ENCODE data around the gene OPRPN.

DNA sequence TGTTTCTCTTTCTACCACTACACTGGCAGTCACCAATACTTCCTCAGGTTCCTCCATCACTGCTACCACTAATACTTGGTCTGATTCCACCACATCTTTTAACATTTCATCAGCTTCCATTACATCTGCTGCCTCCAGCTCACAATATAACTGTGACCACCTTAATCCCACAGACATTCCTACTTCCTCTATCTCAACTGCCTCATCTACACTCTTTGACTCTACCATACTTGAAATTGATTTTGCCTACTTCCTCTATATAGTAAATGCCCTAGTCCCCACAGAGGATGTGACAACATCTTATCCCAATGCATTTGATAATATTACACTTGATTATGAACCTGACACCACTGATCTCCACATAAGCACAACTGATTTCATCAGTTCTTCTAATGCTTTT lies 29.0 kb downstream of the OPRPN start:
- TF ChIP-seq RAD21 (IDR thresholded peaks at IDR 0.05 in 1 of 2, conservative IDR thresholded peaks at IDR 0.05 in 1 of 2; ENCODE audit: low read depth in 2 of 2, low read length in 2 of 2) (no peak), TBP (IDR thresholded peaks at IDR 0.05; ENCODE audit: low read depth, low read length) (no peak), CHD2 (IDR thresholded peaks at IDR 0.05; ENCODE audit: low read length) (no peak), EZH2 (IDR thresholded peaks at IDR 0.05; ENCODE audit: low read depth, low read length, severe bottlenecking) (no peak), CTCF (IDR thresholded peaks at IDR 0.05; ENCODE audit: control extremely low read depth in 1 of 3, insufficient read depth in 1 of 3, low read depth in 1 of 3, low read length in 3 of 3) (no peak), BRCA1 (IDR thresholded peaks at IDR 0.05; ENCODE audit: low read depth, low read length) (no peak), POLR2A (IDR thresholded peaks at IDR 0.05; ENCODE audit: control extremely low read depth in 1 of 2, low read depth in 2 of 2, low read length in 2 of 2) (no peak), SAP30 (IDR thresholded peaks at IDR 0.05; ENCODE audit: insufficient read depth, insufficient replicate concordance, low read length) (no peak), SIX5 (IDR thresholded peaks at IDR 0.05; ENCODE audit: low read depth, low read length) (no peak)
- TF ChIP-seq, protein P1, sequence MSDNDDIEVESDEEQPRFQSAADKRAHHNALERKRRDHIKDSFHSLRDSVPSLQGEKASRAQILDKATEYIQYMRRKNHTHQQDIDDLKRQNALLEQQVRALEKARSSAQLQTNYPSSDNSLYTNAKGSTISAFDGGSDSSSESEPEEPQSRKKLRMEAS (IDR thresholded peaks at IDR 0.05) = no peak
